GM10266 (cell line): Measurements from ENCODE around the gene ENTPD1.

Source experiments
- DNase-seq: peaks from one replicate; pipeline ENCODE4 v3.0.0; 2012; ENCODE audit errors: extremely low spot score
- TF ChIP-seq, protein P1 (sequence below): IDR thresholded peaks from 2 replicates; pipeline ENCODE4 v1.5.1; 2012; ENCODE audit warnings: mild to moderate bottlenecking, low read depth; ENCODE audit not compliant: control insufficient read depth, insufficient read depth; ENCODE audit errors: missing control alignments

ENTPD1 gene

DNA sequence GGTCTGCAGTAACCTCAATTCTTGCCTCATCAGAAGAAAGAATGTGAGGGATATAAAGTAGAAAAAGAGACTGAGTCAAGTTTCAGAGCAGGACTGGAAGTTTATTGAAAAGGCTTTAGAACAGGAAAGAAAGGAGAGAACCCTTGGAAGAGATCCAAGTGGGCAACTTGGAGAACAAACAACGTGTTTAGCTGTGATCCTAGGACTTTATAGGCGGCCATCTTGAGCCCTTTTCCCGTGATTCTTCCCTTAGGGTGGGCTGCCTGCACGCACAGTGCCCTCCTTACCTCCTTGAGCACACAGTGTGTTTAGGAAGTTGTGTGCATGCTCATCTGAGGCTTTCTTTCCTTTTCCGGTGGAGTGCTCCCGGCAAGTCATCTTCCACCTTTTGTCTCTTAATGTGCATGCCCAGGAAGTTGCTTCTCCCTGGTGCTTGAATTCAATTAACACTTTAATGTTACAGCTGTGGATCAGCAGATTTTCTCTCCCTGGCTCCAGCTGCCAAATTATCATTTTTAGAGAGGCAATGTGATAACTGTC, 59.8 kb downstream of the ENTPD1 start:
- DNase-seq, result no peak
- TF ChIP-seq, protein P1, sequence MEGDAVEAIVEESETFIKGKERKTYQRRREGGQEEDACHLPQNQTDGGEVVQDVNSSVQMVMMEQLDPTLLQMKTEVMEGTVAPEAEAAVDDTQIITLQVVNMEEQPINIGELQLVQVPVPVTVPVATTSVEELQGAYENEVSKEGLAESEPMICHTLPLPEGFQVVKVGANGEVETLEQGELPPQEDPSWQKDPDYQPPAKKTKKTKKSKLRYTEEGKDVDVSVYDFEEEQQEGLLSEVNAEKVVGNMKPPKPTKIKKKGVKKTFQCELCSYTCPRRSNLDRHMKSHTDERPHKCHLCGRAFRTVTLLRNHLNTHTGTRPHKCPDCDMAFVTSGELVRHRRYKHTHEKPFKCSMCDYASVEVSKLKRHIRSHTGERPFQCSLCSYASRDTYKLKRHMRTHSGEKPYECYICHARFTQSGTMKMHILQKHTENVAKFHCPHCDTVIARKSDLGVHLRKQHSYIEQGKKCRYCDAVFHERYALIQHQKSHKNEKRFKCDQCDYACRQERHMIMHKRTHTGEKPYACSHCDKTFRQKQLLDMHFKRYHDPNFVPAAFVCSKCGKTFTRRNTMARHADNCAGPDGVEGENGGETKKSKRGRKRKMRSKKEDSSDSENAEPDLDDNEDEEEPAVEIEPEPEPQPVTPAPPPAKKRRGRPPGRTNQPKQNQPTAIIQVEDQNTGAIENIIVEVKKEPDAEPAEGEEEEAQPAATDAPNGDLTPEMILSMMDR, result no peak

DNA sequence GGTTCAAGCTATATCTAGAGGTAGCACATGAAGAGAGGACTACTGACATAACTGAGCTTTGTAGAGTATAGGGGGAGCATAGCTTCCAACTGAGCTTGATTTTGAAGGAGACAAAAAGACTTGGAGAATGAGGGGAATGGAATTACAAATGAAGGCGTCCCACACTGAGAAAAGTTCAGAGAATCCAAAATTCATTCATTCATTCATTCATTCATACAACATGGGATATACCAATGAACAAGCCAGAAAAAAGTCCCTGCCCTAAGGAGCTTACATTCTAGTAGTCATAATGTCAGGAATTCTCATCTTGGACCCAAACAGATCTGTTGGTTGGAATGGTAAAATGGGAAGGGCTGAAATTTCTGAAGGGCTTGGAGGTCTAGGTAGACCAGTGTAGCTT, 62.0 kb downstream of the ENTPD1 start:
- no peak for DNase-seq
- TF ChIP-seq, protein P1, result no peak

DNA sequence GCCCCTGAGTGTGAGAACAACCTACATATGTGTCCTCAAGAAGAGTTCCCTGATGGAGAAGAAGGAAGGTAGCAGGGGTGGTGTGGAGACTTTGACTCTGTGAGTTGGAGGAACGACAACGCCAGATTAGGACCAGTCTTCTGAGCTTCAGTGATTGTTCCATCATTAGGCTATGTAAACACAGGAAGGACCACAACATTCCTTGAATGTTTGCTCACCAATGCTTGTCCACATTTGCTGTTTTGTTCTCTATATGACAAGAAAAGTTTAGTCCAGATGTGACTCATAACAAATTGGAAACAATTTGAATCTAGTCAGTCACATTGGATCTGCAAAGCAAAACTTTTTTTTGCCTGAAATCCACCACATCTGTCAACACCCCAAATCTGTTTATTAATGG, 62.7 kb downstream of the ENTPD1 start:
- DNase-seq, result no peak
- TF ChIP-seq, protein P1, result no peak

DNA sequence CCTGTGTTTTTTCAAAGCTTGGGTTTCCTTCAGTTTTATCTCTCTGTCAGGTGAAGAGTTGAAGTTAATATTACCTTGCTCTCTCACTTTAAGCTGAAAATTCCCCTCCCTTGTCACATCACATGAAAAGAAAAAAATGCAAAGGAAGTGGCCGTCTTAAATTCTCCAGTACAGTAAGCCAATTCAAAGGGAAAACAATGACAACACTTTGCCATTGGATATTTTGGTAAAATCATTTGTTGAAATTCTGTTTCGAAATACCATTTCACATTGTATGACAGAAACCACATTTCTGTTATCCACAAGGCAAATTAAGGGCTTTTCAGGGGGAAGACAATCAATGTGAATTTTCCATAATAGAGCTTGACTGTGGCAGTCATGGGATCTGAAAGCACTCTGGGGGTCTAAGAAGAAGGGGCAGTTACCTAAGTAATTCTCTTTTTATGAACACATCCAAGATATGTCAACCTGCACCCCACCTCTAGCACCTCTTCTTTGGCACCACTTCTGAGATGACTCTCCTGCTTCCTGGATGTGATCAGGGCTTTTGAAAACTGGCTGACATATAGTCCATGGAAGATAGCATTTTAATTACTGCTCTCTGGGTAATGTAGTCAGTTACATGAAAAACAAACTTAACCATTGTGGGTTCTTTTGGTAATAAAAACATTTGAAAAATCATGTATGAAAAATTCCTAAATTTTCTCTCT, 63.8 kb downstream of the ENTPD1 start:
- no peak for DNase-seq
- TF ChIP-seq, protein P1, result no peak

DNA sequence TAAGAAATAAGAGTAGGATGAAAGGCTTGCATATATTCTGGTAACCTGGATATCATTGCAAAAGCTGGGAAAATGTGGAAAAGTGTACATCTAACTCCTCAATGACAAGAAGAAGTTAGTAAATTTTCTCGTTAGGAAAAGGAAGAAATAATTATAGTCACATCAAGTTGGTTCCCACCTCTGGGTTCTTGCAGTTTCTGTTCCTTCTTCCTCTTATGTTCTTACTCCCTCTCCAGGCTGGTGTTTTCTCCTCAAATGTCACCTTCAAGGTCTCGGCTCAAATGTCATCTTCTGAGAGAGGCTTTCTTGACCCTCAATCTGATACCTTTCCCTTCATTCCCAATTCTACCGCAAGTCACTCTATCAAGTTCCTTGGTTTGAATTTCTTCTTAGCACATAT, 64.4 kb downstream of the ENTPD1 start:
- TF ChIP-seq, protein P1, result no peak
- DNase-seq, result no peak

DNA sequence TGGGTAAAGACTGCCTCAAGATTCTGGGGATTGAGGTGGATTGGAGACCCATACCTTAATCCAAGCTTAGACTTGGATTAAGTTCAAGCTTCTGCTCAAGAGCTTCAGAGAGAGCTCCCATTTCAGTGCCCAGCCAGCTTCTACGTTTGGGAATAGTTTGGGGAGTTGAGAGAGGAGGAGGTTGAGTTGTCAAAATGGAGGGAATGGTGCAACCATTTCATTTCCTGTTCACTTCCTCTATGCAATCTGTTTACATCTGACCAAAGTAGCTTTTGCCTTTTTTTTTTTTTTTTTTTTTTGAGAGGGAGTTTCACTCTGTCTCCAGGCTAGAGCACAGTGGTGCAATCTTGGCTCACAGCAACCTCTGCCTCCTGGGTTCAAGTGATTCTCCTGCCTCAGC, 65.8 kb downstream of the ENTPD1 start:
- TF ChIP-seq, protein P1, result no peak

DNA sequence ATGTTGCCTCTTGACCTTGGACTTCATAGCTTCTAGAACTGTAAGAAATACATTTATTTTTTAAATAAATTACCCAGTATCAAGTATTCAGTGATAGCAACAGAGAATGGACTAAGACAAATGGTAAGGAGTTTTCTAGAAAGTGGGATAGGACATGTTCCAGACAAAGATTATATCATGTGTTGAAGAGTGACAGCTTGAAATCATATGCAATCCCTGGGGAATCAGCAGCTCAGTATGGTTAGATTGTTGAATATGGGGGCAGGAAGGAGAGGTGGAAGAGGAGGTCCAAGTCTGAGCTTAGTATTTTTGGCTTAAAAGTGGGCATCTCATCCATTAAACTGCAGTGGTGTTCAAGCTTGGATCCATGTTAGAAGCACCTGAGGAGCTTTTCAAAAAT, 74.1 kb downstream of the ENTPD1 start:
- TF ChIP-seq, protein P1, result no peak
- DNase-seq, result no peak

More for the DNA sequence above, 65.8 kb downstream of the ENTPD1 start:
- no peak for DNase-seq
